Globus pallidus (tissue), 1 donor: ENCODE data around the gene AFDN.
A peak's percentile ranks its signal among the peaks of the same experiment; 100 is the strongest.

ENCODE experiments used
- DNase-seq: peaks from one replicate; pipeline ENCODE4 v3.0.0-alpha.2; 2015; ENCODE audit warnings: low spot score

The AFDN gene

DNA sequence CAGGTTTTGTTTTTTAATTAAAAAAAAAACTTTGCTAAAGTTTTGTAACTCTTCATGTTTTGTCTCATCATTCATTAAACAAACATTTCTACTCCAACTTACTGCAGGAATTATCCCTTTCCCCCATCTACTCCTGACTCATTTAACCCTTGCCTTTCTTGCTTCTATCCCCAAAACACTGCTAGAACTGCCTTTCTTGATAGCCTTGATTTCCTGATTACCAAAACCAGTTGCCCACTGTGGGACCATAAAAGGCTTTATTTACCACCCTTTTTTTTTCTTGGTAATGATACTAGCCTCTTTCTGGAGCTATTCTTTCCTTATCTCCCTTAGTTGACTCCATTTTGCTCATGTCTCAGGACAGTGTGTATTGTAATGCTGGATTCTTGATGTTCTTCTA lies 15.3 kb downstream of the AFDN start:
- DNase-seq = no peak

DNA sequence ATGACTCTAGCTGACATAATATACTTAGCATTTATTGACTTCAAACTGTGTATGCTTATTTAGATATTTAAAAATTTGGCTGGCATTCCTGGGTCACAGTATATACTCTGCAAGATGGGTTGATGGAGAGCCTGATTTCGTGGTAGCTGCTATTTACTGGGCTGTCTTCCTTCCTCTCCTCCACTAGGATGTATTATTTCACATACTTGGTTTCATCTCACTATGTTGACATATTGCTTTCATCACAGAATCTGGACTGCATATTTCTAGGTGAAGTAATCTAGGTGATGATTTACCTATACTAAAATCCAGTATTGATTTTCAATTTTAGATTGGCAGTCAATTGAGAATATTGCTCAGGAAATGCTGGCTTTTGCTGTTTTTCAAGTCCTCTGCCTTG lies 15.7 kb downstream of the AFDN start:
- no peak for DNase-seq

DNA sequence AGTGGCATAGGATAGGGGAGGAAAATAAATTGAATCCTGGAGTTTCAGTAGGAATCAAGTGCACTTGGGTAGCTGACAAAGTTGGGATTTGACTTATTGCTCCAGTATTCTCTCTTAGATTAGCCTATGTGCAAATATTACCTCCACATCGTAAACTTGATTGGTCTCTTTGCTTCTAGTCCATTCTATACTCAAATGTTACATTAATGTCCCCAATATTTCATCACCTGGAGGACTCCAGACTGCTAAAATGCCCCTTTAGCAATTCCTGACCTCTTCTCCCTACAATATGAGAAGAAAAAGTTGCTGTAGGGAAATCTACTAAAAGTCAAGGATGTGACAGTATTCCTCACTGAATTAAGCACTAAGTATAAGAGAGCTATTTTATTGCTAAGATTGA lies 16.3 kb downstream of the AFDN start:
- DNase-seq = no peak

DNA sequence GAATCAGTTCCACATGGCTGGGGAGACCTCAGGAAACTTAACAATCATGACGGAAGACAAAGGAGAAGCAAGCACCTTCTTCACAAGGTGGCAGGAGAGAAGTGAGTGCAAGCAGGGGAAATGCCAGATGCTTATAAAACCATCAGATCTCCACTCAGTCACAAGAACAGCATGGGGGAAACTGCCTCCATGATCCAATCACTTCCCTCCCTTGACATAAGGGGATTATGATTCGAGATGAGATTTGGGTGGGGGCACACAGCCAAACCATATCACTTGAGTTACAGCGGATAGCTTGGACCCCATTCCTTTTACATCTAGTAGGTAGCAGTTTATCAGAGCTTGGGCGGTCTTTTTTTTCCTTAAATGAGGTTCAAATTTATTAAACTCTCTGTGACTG lies 19.1 kb downstream of the AFDN start:
- no peak for DNase-seq

DNA sequence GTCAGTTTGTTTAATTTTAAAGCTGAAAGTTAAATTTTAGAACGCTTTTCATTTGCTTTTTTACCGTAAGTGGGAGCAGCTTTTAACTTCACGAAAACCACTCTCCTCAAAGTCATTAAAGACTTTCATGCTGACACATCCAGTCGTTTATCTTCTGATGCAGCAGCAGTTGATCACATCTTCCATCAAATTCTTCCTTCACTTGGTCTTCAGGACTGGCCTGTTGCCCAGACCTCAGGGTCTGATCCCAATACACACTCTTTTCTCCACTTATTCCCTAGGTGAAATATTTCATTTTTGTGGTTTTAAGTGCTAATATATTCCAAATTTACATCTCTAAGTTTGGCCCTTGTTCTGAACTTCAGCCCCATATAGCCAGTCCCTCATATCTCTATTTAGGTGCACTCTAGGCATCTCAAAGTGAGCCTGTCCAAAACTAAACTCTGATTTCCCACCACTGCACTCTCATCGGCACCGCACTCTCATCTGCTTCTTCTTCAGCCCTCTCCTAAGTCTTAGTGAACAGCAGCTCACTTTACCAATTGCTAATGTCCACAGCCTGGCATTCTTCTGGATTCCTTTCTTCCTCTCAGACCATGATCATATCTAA lies 20.4 kb downstream of the AFDN start:
- no peak for DNase-seq

DNA sequence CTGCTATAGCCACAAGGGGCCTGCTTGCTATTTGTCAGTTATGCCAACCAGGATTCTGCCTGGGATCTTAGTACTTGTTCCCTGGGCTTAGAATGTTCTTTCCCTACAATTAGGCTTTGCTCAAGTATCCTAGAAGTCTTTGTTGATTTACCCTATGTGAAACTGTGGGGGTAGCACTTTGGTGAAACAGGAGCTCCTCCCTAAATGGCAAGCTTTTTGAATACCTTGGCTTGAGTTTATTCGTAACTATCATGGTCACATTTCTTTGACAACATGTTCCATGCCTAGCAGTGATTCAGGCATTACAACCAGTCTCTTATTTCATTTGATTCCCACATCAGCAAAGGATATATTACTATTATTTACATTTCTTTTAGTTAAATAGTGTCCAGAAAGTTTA lies 21.2 kb downstream of the AFDN start:
- DNase-seq = no peak

DNA sequence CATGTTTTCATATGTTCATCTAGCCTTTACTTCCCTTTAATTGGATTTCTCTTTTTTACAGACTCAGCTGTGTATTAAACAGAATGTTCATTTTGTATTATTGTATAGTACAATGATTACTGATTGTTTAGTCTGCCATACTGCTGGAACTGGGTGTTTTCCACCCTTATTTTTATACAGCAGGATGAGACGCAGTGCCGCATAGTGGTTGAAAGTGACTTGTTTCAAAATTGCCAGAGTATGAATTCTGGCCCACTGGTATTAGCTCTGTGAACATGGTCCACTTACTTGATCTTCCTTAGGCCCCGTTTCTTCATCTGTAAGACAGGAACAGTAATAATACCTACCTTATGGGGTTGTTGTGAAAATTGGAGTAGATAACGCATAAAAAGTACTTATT lies 22.1 kb downstream of the AFDN start:
- peak; percentile 46 for DNase-seq

DNA sequence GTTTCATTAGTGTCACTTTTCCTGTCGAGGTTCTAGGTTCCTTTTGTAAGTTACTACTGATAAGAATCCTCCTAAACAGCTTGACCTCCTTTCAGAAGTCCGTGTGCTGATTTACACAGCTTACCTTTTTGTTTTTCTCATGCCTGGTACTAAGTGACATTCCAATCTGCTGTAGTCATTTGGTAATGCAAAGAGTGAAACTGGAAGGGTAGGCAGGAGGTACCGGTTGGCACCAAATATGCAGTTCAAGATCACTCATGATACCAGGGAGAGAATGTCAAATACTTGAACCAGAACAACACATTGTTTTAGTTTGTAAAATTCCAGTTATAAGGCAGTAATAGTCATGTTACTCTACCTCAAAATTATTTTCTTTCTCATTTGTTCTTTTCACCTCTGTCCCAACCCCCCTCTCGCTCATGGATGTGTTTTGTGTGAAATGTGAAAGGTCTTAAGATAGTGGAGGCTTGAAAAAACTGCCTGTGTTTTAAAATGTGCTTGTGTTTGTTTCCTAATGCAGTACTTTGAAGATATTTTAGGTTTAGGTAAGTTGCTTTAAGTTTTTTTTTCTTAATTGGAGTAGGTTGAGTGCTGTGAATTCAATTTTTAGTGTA lies 23.2 kb downstream of the AFDN start:
- no peak for DNase-seq

DNA sequence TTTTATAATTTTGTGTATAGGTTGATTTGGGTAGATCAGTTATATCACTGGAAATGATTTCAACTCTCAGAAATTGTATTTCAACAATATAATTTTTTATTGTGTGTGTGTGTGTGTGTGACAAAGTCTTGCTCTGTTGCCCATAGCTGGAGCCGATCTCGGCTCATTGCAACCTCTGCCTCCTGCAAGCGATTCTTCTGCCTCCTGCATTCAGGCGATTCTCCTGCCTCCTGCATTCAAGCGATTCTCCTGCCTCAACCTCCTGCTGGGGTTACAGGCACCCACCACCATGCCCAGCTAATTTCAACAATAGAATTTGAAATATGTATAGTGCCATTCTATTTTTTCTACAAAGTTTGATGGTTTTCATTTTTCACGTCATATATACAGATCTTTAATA lies 24.1 kb downstream of the AFDN start:
- DNase-seq = no peak

DNA sequence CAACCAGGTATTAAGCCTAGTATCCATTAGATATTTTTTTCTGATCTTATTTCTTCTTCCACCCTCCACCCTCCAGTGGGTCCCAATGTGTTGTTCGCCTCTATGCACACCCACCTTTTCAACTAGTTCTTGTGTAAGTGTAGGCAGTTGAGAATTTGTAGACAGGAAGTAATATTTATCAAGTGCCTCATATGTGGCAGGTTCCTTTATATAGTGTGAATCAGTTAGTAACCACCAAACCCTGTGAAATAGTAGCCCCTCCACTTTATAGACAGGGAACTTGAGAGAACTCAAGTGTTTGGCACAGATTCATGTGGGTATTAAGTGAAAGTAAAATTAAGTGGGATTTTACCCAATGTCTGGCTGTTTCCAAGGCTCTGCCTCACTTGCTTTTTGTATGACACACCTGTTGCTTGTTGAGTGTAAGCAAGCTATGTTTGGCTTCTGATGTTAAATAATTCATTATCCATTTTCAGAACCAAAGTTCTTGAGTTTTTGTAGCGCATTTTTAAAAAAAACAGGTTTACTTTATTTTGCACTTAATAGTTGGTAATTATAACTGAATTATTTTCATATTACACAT lies 24.8 kb downstream of the AFDN start:
- no peak for DNase-seq

DNA sequence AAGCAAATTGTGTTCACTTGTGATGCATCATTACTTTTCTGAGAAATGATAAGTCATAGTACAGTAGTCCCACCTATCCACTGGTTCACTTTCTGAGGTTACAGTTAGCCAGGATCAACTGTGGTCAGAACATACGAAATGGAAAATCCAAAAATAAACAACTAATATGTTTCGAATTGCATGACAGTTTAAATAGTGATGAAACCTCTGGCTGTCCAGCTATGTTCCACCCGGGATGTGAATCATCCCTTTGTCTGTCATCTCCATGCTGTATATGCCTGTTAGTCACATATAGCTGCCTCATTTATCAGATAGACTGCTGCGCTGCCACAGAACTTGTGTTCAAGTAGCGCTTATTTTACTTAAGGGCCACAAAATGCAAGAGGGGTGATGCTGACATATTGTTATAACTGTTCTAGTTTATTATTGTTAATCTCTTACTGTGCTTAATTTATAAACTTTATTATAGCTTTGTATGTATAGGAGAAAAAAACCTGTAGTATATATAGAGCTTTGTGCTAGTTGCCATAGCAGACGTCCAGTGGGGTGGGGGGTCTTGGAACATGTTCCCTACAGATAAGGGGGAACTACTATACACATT lies 29.2 kb downstream of the AFDN start:
- DNase-seq = no peak

DNA sequence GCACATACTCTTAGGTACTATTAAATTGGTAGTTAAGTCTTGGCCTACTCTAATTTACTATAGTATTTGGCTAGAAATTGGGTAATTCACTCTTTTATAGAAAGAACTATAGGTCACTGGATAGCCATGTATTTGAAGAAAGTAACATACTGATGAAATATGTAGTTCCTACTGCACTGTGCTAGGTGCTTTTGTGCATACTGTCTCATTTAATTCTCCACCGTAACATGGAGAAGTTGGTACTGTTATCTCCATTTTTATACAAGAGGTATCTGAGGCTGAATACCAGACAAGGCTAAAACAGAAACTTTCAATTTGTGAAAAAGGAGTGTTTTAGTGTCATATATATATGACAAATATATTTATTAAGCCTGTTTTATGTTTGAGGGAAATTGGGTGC lies 29.8 kb downstream of the AFDN start:
- no peak for DNase-seq

DNA sequence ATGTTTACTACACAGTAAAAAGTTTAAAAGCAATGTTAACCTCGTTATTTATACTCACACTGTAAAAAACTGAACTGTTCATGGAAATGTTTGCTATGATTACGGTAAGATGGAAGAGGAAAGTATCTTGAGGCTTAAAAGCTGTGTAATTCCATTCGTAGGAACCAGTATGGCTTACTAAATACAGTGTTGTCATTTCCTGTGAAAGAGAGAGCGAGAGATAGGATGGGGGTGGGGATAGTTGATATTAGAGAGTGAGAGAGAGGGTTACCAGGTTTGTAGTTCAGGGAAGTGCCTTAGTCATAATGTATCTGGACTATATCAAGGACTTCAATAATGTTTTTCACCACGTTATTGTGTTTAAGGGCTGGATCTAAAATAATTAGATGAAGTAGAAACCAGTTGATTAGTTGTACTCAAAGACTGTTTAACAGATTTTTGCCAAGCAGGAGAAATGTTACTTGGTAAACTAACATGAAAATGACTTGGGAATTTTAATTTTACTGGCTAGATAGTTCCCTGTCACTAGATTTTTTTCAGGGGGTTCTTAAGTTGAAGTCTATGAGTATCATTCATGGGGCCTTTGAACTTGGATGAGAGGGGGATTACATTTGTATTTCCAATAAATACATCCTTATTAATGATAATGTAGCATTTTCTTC lies 30.4 kb downstream of the AFDN start:
- no peak for DNase-seq

DNA sequence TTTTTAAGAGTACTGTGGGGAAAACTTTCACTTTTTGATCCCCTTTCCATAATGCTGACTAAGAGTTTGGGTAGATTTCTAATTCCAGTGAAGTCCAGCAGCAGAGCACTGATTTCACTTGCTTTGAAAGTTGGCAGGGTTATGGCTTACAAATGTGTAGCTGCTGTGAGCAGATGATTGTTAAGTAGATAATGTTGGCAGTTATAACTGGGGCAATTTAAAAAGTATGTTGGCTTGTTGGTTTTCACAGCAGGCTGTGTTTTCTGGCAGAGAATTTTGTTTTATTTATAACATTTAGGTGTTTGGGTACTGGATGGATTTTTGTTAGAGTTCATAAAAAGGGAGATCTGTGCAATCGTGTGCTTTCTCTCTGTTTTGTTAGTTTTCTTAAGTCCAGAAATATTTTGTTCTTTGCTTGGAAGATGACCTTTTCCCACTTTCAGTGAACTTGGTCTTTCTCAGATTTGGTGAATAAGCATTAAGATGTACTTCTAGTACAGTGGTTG lies 31.4 kb downstream of the AFDN start:
- DNase-seq = peak; percentile 51

DNA sequence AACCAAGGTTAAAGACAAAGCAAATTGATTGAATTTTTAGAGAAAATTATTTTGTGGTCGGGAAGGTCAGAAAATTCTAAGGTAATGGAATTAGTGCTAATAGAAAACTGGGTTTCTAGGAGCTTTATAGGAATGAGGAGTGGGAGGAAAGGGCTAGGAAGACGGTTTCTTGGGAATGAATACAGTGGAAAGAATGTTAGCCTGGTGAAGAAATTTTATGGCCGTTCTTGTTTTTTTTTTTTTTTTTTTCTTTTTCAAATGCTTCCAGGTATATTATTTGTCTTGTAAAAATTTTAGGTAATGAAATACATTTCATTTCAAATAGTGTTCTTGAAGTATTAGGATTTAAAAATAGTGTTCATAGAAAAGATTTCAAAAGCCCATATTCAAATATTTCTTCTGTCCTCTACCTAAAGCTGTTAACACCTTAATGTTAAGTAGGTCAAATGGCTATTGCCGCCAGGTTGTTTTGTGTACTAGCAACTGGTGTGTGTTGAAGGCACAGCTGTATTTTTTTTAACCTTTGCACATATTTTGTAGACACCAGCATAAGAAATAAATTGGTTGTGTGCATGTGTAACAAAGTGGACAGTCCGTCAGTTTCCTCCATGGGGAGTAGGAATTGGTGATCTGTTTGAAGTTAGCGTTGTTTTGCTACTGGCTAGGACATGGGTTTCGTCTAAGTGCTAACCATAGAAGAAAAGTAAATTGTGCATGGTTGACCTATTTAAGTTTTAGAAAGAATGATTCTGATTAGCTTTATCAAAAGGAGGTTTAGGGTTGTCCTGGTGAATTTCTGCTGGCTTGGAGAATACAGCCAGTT lies 32.3 kb downstream of the AFDN start:
- no peak for DNase-seq

DNA sequence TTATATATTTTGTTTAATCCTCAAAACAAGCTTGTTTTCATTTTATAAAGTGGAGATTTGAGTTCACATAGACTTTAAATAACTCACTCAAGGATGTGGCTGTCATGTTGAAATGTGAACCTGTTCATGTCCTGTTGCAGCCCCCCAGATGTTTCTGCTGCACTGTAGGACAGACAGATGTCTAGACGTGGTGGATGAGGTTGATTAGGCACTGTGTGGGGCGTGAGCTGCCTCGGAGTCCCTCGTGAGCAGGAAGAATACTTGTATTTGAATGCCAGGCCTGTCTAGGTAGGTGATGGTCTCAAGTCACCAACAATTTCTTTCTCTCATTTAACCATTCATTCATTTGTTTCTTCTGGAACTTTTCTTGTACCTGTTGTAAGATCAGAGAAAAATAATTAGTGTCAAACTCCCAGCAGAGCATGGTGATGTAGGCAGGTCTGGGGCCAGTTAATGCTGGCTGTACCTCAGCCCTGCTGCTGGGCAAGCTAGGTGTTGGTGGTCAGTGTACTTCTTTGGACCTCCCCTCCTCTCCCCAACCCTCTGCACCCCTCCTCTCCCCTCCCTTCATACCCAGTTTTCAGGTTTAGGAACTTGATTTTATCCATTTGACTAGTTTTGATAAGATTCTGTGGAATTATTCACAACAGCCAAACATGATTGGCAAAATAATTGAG lies 34.0 kb downstream of the AFDN start:
- DNase-seq = no peak

DNA sequence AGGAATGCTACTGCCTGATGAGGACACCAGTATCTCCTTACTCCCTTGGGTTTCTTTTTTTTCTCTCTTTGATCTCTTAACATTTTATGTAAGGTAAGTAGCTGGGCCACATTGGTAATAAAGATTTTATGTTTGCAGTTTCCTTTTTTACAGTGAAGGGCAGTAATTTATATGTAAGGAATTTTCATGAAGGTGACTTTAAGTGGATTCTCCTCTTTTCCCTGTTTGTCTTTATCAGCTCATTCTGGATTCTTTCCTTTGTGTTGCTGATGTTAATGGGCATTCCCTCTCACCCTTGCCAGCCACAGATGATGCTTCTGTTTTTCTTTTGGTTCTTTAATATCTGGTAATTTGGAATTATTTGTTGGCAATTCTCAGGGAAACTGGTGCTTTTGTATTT lies 34.7 kb downstream of the AFDN start:
- DNase-seq = no peak

DNA sequence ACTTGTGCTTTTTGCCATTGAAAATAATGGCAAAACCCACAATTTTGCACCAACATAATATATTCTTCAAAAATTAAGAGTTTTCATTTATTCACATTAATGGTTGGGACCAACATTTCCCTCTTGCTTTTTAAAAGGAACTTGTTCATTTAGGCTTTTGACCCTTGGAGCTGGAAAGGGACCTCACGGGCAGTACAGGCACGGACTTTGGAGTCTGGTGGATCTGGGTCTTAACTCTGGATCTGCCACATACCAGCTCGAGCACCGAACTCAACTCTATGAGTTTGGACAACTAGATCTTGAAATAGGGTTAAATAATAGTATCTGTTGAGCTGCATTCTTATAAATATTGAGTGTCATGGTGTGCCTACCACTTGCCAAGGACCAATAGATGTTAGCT lies 37.2 kb downstream of the AFDN start:
- no peak for DNase-seq

DNA sequence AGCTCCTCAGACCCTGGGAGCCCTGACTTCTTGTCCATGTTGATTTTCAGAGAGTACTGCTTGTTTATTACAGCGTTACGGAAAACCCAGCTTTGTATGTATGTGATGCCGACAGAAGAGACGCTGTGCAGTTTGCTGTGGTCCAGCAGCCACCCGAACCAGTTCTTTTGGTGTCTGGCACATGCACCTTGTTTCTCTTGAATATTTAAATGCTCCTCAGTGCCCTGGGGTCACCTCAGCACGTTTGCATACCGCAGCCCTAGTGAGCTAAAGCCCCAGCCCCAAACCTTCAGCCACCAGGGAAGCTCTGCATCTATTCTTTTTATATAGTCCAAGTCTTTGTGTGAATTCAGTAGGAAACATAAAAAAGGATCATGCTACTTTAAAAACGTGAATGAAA lies 39.9 kb downstream of the AFDN start:
- no peak for DNase-seq

DNA sequence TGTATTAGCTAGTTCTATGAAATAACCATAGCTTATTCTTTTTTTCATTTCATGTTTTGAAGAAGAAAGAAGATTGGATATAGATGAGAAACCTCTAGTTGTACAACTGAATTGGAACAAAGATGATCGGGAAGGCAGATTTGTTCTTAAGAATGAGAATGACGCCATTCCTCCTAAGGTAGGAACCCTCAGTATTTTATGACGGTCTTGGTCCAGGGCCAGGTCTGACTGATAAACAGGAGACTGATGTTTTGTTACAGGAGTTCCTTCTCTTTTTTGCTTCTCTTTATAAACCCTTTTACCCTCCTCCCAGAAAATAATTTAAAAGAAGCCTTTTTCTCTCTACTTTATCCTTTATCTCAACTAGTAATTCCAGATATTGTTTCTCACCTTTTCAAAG lies 43.6 kb downstream of the AFDN start:
- DNase-seq = no peak

DNA sequence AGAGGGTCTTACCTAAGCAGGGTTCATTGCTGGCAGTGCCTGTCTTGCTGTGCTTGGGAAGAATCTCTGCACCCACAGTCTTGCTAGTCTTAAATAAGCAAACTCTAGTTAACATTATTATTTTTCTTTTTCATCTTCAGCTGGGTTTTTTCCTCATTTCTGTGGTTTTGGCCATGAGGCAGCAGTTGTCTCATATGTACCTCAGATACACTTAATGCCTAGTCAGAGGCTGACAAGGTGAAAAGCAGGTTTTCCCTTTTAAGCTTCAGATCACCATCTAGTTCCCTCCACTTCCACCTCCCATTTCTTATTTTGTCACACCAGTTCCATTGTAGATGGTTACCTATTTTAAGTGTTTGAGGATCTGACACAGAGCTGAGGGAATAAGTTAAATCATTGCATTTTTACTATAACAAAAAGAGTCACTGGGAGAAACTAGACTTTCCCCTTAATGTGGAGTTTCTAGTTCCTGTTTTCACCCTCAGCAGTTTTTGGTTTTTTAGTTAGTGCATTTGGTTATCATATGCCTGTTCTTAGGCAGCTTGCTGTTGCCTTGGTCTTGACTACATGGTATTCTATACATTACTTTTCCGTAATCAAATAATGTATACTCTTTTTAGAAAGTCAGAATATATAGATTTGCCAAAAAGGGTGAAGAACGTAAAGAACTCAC lies 46.0 kb downstream of the AFDN start:
- DNase-seq = no peak
